ENCODE results near the gene SEC14L2. TPM values are rescaled to one million over a fixed set of nuclear protein-coding genes. Genes with fewer than 3 reads are reported as not detected.

SEC14L2 gene
- total and polyA plus RNA-seq, 2 of the 4 experiments (the other 2 are of a cell fraction) = 38.7 to 54.8 TPM

DNA sequence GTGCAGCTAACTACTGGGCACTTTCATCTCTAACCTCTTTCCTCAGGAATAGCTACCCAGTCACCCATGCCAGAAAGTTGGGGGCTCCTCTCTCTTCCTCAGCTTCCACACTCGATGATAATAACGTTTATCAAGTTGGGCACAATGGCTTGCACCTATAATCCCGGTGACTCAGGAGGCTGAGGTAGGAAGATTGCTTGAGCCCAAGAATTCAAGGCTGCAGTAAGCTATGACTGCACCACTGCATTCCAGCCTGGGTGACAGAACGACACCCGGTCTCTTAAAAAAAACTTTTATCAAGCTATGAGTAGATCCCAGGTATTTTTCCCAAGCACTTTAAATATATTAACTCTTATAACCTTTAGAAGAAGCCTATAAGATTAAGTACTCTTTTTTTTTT is 42.2 kb upstream of the SEC14L2 start:
- no peak overlapping the region for H3K9ac ChIP-seq (ENCODE audit: low read depth, low read length)

More for the DNA sequence above, 42.2 kb upstream of the SEC14L2 start:
- no peak overlapping the region for H2BK20ac ChIP-seq (ENCODE audit: low read depth, low read length)
- CTCF ChIA-PET = no interaction called here
- no peak overlapping the region for H3K56ac ChIP-seq (ENCODE audit: extremely low read depth, insufficient read depth, low read length)
- ATAC-seq (ENCODE audit: low read depth) = no peak
- H4K20me1 ChIP-seq (ENCODE audit: insufficient read depth, low read length) = peaks cover 39% of the 10 kb centered on the region
- H4K5ac ChIP-seq (ENCODE audit: low read depth, low read length) = no peak overlapping the region
- H3K27ac ChIP-seq (ENCODE audit: insufficient read depth, low read length) = no peak overlapping the region
- 89% methylated on average over 3 of the region's 5 CpGs; no CpG with 5 or more reads in 1 of the 2 experiments for WGBS, 2 experiments (ENCODE audit: extremely low coverage in 2 of 2, insufficient read length in 1 of 2)
- H3K14ac ChIP-seq (replicated peaks; ENCODE audit: low read depth, low read length) = no peak overlapping the region
- H3K79me1 ChIP-seq (ENCODE audit: low read depth in 1 of 2, low read length in 2 of 2) = peaks cover 26 to 63% of the 10 kb centered on the region in 2 experiments
- DNase-seq = no peak
- no peak overlapping the region for H3K4me3 ChIP-seq (ENCODE audit: insufficient read depth, low read depth, low read length)
- H3K36me3 ChIP-seq (ENCODE audit: control insufficient read depth, insufficient read depth, low read length) = peaks cover 27% of the 10 kb centered on the region
- H3K9me3 ChIP-seq (ENCODE audit: control insufficient read depth, insufficient read depth, low read length) = no peaks in the 10 kb centered on the region
- POLR2A ChIA-PET (ENCODE audit: unreplicated experiment) = no interaction called here
- no peak overlapping the region for H3K23ac ChIP-seq (ENCODE audit: low read depth, low read length)
- H4K91ac ChIP-seq (ENCODE audit: insufficient read depth, low read depth, low read length) = no peak overlapping the region
- H2AK5ac ChIP-seq (ENCODE audit: low read depth, low read length) = no peak overlapping the region
- no peak overlapping the region for H3K4me2 ChIP-seq (ENCODE audit: low read depth, low read length)
- peaks cover 12% of the 10 kb centered on the region for H3K4me1 ChIP-seq (ENCODE audit: control insufficient read depth, insufficient read depth, low read length)
- H3K9me1 ChIP-seq (ENCODE audit: insufficient read depth, low read length) = peaks cover 15% of the 10 kb centered on the region
- H4K8ac ChIP-seq (ENCODE audit: low read depth in 2 of 2, low read length in 2 of 2) = no peak overlapping the region
- H3K4ac ChIP-seq (ENCODE audit: low read depth, low read length) = no peak overlapping the region
- no peak overlapping the region for H2BK15ac ChIP-seq (ENCODE audit: low read depth, low read length)
- in situ Hi-C loops (cut with MboI; ENCODE audit: low sequenced_read_pairs) (no loop called here), intact Hi-C loops (cut with micrococcal nuclease) (no loop called here), dilution Hi-C loops (cut with HindIII; ENCODE audit: low sequenced_read_pairs, unreplicated experiment) (no loop called here)
- no peak overlapping the region for H2AK9ac ChIP-seq (replicated peaks; ENCODE audit: low read depth, low read length, poor library complexity)
- no peak overlapping the region for H2BK5ac ChIP-seq (ENCODE audit: low read depth, low read length, poor library complexity, severe bottlenecking)
- BruUV-seq (replicated peaks) = no TSS peak
- no peaks in the 10 kb centered on the region for H3K27me3 ChIP-seq (ENCODE audit: control insufficient read depth, insufficient read depth, low read length)
- H2BK120ac ChIP-seq (ENCODE audit: low read depth, low read length) = no peak overlapping the region
- TF ChIP-seq FOS (IDR thresholded peaks at IDR 0.05; ENCODE audit: low read depth, low read length) (no peak), BHLHE40 (IDR thresholded peaks at IDR 0.05; ENCODE audit: low read depth, low read length) (no peak), SMC3 (IDR thresholded peaks at IDR 0.05; ENCODE audit: low read depth, low read length) (no peak), MXI1 (IDR thresholded peaks at IDR 0.05; ENCODE audit: borderline replicate concordance, low read depth, low read length) (no peak)
- TF ChIP-seq, protein P1, sequence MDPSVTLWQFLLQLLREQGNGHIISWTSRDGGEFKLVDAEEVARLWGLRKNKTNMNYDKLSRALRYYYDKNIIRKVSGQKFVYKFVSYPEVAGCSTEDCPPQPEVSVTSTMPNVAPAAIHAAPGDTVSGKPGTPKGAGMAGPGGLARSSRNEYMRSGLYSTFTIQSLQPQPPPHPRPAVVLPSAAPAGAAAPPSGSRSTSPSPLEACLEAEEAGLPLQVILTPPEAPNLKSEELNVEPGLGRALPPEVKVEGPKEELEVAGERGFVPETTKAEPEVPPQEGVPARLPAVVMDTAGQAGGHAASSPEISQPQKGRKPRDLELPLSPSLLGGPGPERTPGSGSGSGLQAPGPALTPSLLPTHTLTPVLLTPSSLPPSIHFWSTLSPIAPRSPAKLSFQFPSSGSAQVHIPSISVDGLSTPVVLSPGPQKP (IDR thresholded peaks at IDR 0.05; ENCODE audit: borderline replicate concordance, low read depth, low read length) = no peak
- H3K18ac ChIP-seq (ENCODE audit: low read depth, low read length) = no peak overlapping the region
- H2AFZ ChIP-seq (replicated peaks; ENCODE audit: low read length, poor library complexity) = no peak overlapping the region
